Esophagus squamous epithelium (tissue), 5 donors: Measurements from ENCODE around the gene PTGS1. TPM values are rescaled to one million over a fixed set of nuclear protein-coding genes. Genes with fewer than 3 reads are reported as not detected.

ENCODE experiments used
- DNase-seq: peaks from one replicate; lab custom pipeline; 2025; lab: John Stamatoyannopoulos, UW
- H3K27ac ChIP-seq, 4 donors: fragments of 200-600 bp; sonication (generic); one replicate each; pipeline ENCODE4 v1.5.1; 2016 to 2019; ENCODE audit warnings: mild to moderate bottlenecking in 1 of 4
- H3K27me3 ChIP-seq, 4 donors: fragments of 200-600 bp; sonication (generic); 1 replicate in 3 of 4; 2 replicates in 1 of 4; pipeline versions ENCODE4 v1.5.1 to v1.6.0; 2017 to 2021; ENCODE audit warnings: antibody characterized with exemption in 1 of 4
- H3K36me3 ChIP-seq, 3 donors: fragments of 200-600 bp; sonication (generic); one replicate each; pipeline ENCODE4 v1.5.1; 2016 to 2019
- H3K4me1 ChIP-seq, 3 donors: fragments of 200-600 bp; sonication (generic); one replicate each; pipeline ENCODE4 v1.5.1; 2017 to 2019
- H3K4me3 ChIP-seq, 4 donors: fragments of 200-600 bp; sonication (generic); 1 replicate in 3 of 4; 2 replicates in 1 of 4; pipeline ENCODE4 v1.5.1; 2016 to 2019; ENCODE audit warnings: mild to moderate bottlenecking in 2 of 4, moderate library complexity in 1 of 4
- H3K9me3 ChIP-seq, 3 donors: fragments of 200-600 bp; sonication (generic); one replicate each; pipeline ENCODE4 v1.5.1; 2016 to 2019
- POLR2A ChIP-seq, 4 donors: fragments of 450-650 bp; IDR thresholded peaks; one replicate each; pipeline ENCODE4 v1.6.1; 2017; ENCODE audit warnings: antibody characterized with exemption in 4 of 4, mild to moderate bottlenecking in 4 of 4, moderate library complexity in 3 of 4
- WGBS, 2 donors: methylation state at CpG; one replicate each; pipeline ENCODE4 v1.1.5; 2018; 5-methylcytosine and 5-hydroxymethylcytosine counted together
- intact Hi-C: fragments of 100-400 bp; cut with DNase I; formaldehyde crosslinking; loops from one replicate; pipeline ENCODE4 v1.15.0; 2022
- small RNA-seq, 4 donors: library from RNA; depleted of rRNA; stranded (forward); fragments of <200 nt; gene quantifications; one replicate each; pipeline ENCODE3, GENCODE V24; 2016
- total RNA-seq, 4 donors: library from RNA; depleted of rRNA; stranded (reverse); fragments of >200 nt; gene quantifications; one replicate each; pipeline ENCODE4 v1.1.0, GENCODE V29; 2016
- TF ChIP-seq, protein P1 (sequence below), 6 experiments: fragments of 450-650 bp in 4 of 6; fragments of 200-600 bp in 2 of 6; sonication (generic) in 2 of 6; IDR thresholded peaks; one replicate each; pipeline ENCODE4 v1.5.1; 2016 to 2019; ENCODE audit warnings: antibody characterized with exemption in 6 of 6, mild to moderate bottlenecking in 4 of 6, moderate library complexity in 4 of 6
- donor health status: DM: yes; HTN: yes; CAD: no.

The PTGS1 gene
- total RNA-seq, 4 donors from 2014 or later = 15.6 to 36.1 (median 30.3) TPM

DNA sequence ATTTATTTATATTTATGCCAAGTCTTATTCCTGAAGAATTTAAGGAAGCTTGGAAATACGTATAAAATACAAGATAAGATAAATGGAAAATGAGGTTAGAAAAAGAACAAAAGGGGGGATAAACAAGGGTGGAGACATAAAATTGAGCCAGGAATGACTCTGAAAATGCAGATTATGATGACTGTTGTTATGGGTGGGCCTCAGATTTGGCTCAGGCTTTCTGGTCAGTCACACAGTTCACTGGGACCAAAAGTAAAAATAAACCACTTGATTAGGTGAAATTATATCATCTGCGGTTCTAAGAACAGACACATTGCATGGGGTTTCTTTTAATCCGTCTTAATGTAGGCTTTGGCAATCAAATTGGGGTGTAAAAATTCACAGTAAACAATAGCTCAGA, 55.9 kb downstream of the PTGS1 start:
- no peaks in the 10 kb centered on the region for H3K36me3 ChIP-seq
- H3K27me3 ChIP-seq = no peaks in the 10 kb centered on the region
- no peaks in the 10 kb centered on the region for H3K9me3 ChIP-seq
- H3K27ac ChIP-seq = no peak overlapping the region
- no peak for TF ChIP-seq POLR2A (IDR thresholded peaks at IDR 0.05)
- TF ChIP-seq, protein P1, sequence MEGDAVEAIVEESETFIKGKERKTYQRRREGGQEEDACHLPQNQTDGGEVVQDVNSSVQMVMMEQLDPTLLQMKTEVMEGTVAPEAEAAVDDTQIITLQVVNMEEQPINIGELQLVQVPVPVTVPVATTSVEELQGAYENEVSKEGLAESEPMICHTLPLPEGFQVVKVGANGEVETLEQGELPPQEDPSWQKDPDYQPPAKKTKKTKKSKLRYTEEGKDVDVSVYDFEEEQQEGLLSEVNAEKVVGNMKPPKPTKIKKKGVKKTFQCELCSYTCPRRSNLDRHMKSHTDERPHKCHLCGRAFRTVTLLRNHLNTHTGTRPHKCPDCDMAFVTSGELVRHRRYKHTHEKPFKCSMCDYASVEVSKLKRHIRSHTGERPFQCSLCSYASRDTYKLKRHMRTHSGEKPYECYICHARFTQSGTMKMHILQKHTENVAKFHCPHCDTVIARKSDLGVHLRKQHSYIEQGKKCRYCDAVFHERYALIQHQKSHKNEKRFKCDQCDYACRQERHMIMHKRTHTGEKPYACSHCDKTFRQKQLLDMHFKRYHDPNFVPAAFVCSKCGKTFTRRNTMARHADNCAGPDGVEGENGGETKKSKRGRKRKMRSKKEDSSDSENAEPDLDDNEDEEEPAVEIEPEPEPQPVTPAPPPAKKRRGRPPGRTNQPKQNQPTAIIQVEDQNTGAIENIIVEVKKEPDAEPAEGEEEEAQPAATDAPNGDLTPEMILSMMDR (IDR thresholded peaks at IDR 0.05) = no peak
- intact Hi-C loops = no loop called here
- H3K4me3 ChIP-seq = no peak overlapping the region
- DNase-seq = no peak
- WGBS, 2 donors = 61 to 67% methylated on average over 3 of the region's 3 CpGs
- H3K4me1 ChIP-seq = no peaks in the 10 kb centered on the region

DNA sequence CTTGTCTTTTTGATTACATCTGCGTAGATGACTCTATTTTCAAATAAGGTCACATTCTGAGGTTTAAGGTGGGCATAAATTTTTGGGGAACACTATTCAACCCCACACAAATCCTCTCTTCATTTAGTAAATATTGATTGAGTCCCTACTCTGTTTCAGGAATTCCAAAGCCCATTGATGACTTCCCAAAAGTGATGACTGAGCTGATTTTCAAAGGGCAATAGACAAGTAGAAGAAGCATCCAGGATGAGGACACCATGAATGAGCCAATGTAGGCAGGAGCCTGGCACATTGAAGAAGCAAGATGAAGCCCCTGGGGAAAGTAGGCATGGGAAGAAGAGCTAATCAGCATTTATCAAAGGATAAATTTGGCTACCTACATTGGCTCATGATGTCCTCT, 71.7 kb downstream of the PTGS1 start:
- Histone ChIP-seq H3K27me3 (no peaks in the 10 kb centered on the region), H3K9me3 (no peaks in the 10 kb centered on the region), H3K36me3 (no peaks in the 10 kb centered on the region), H3K4me3 (no peak overlapping the region), H3K4me1 (no peaks in the 10 kb centered on the region), H3K27ac (no peak overlapping the region)
- WGBS, 2 donors = 88 to 90% methylated on average over 1 of the region's 1 CpG
- intact Hi-C loops = no loop called here
- DNase-seq = no peak
- TF ChIP-seq, protein P1 (IDR thresholded peaks at IDR 0.05) = no peak
- TF ChIP-seq POLR2A (IDR thresholded peaks at IDR 0.05) = no peak

- Histone ChIP-seq H3K27ac (no peak overlapping the region), H3K36me3 (no peaks in the 10 kb centered on the region), H3K4me1 (no peaks in the 10 kb centered on the region), H3K4me3 (no peak overlapping the region), H3K27me3 (no peaks in the 10 kb centered on the region), H3K9me3 (no peaks in the 10 kb centered on the region)
- intact Hi-C loops = no loop called here
- no peak for TF ChIP-seq POLR2A (IDR thresholded peaks at IDR 0.05)
- TF ChIP-seq, protein P1 (IDR thresholded peaks at IDR 0.05) = no peak
- no peak for DNase-seq
- 48 to 58% methylated on average over 5 of the region's 5 CpGs for WGBS, 2 donors
These were observed 73.4 kb downstream of the PTGS1 start for GRCh38 chr9:122444041-122444733.

Small RNA genes within 50 kb of the gene (small RNA-seq; reads per million reads assigned to genes)
- gene AL162424.1 = 0 reads per million in 4 donors

Other genes starting within 250 kb of the PTGS1 start
- gene NDUFA8, start 211.2 kb upstream of the PTGS1 start, total RNA-seq = 10 to 100 TPM; 40.6 to 48.0 (median 45.7) TPM
- gene MORN5, start 211.1 kb upstream of the PTGS1 start, total RNA-seq = not detected
- 1 to 10 TPM in 1 of 4 donors, under 1 TPM in 2, not detected in 1; 0.53 to 4.6 (median 0.95) TPM for gene LHX6, start 142.1 kb upstream of the PTGS1 start, total RNA-seq
- 10 to 100 TPM in 1 of 4 donors, 1 to 10 TPM in 3; 2.5 to 16.9 (median 8.2) TPM for gene RBM18, start 106.2 kb upstream of the PTGS1 start, total RNA-seq
- gene MRRF, start 106.1 kb upstream of the PTGS1 start, total RNA-seq = 10 to 100 TPM; 23.9 to 48.6 (median 40.4) TPM
- gene OR1J1, start 106.9 kb downstream of the PTGS1 start, total RNA-seq = not detected
- gene OR1J2, start 139.8 kb downstream of the PTGS1 start, total RNA-seq = not detected
- not detected for gene OR1J4, start 148.1 kb downstream of the PTGS1 start, total RNA-seq
- not detected for gene OR1N1, start 156.3 kb downstream of the PTGS1 start, total RNA-seq
- gene OR1N2, start 182.1 kb downstream of the PTGS1 start, total RNA-seq = under 1 TPM in 1 of 4 donors, not detected in 3; 0.38 TPM
- gene OR1L8, start 212.4 kb downstream of the PTGS1 start, total RNA-seq = under 1 TPM in 1 of 4 donors, not detected in 3; 0.38 TPM
- not detected for gene OR1Q1, start 243.7 kb downstream of the PTGS1 start, total RNA-seq